GM21825 (cell line): ENCODE results near the gene COMMD2.

Source experiments
- ATAC-seq: cut with Tn5 transposase; IDR thresholded peaks from one replicate; pipeline ENCODE4 v1.9.1; 2021; ENCODE audit warnings: mild to moderate bottlenecking, moderate library complexity; ENCODE audit not compliant: unreplicated experiment

Gene COMMD2

DNA sequence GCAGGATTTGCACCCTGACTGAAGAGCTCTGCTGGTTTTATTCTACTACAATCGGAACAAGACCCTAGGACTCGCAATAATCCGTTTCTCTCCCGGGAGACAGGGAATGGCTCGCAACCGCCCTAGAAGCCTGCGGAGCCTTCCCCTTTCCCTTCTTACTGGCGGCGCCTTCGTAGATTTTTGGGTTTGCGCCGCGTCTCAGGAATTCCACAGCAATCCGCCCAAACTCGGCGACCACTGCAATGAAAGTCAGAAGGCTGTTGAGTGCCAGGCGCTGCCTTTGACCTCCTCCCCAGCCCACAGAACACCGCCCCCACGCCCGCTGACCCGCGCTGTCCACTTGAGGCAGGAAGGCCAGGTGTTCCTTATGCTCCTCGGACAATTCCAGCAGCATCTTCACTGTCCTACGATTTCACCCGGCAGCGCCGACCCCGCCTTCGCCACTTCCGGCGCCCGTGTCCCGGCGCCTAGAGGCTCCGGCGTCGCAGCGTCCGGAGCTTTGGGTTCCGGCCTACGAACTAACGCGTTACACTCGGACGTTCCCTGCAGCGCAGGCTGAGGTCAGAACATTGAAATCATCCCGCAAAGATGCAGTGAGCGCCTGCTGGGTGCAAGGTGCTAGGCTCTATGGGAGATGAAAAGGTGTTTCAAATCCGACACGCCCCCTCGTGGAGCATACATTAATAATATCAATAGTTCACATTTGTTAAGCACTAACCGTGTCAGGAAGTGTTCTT lies at the start of gene COMMD2:
COMMD2 (minus strand) TSS at position 439 of the 737 bp plus-strand sequence; CDS start at position 394, 45 bp downstream.
- ATAC-seq = peak; percentile 98

DNA sequence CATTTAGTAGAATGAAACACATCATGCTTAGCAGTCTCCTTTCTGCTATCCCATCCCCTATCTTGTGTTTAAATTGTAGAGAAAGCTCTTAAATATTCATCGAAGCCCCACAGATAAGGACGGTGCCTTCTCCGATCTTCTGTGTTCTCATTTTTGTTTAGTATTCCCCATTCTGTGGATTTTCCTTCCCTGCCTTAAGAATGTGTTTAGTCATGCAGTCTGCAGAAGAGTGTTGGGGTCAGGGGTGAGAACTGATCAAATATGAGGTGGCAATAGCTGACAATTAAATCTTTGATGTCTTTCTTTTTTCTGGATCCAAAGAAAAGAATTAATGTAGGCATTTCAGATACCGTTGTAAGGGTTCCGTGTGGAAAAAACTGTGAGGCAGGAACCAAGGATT lies 49.4 kb upstream of the COMMD2 start:
- ATAC-seq = no peak

DNA sequence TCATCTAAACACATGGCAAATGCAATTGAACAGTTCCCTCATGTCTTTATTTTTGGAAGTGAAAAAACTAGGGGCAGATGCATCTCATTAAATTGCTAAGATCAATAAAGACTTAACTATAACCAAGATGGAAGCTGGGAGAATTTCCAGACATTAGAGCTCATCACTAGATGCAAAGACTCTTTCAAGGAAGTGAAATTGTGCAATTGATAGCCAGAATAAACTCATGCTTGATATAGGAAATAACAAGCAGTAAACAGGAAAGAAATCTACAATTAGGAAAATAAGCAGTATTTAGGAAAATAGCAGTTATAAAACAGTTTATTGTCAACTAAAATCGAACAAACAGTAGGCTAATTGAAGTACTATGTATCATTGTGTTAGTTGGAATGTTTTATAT lies 48.9 kb upstream of the COMMD2 start:
- ATAC-seq = no peak

DNA sequence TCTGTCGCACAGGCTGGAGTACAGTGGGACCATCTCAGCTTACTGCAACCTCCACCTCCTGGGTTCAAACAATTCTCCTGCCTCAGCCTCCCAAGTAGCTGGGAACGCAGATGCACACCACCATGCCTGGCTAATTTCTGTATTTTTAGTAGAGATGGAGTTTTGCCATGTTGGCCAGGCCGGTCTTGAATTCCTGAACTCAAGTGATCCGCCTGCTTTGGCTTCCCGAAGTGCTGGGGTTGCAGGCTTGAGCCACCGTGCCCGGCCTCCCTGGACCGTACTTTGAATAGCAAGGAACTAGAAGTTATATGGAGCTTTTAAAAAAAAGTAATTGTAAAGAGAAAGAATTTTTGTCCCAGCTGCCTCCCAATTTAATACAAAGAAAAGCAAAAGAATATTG lies 48.4 kb upstream of the COMMD2 start:
- ATAC-seq = no peak

DNA sequence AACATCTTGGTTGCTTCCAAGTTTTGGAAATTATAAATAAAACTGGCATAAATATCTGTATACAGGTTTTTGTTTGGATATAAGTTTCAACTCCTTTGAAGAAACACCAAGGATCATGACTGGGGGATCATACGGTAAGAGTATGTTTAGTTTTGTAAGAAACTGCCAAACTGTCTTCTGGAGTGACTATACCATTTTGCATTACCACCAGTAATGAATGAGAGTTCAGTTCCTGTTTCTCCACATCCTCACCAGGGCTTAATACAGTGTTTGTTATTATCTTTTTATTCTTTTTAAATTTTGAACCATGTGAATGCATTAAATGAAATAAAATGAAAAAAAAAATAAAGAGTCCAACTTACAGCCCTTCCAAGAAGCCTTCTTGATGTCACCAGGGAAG lies 43.7 kb upstream of the COMMD2 start:
- ATAC-seq = no peak

DNA sequence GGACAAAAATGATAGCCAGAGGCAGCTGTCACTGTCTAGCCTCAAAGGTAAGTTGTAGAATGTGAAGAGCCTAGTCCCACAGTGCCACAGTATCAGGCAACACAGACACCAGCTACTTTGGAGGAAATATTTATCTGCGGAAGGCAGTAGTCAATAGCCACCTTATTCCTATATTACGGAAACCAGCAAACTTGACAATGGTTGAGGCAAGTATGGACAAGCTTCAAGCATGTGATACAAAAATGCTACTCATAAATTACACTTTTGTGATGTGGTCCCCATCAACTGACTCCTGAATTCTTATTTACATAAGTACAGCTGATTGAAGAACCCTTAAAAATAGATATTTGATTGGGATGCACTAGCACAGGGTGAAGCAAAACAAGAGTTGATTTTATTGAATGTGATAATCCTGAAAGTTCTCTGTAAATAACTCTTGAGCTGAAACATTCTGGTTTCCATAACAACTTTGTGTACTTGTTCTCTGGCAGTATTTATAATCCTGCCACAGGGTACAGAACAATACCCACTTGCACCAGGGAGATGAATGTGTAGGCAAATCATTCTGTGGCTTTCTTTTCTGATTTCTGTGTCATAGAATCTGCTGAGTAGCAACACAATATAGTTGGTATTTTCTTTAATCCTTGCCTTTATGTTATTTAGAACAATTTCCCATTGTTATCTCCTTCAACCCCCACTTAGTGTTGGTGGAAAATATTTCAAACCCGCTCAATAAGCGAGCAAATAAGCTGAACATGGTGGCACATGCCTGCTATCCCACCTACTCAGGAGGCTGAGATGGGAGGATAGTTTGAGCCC lies 40.4 kb upstream of the COMMD2 start, which contains the start of gene ANKUB1:
ANKUB1 (minus strand) TSS at position 103 of the 819 bp plus-strand sequence. CDS start 188 bp downstream, outside the sequence.
- ATAC-seq = no peak

DNA sequence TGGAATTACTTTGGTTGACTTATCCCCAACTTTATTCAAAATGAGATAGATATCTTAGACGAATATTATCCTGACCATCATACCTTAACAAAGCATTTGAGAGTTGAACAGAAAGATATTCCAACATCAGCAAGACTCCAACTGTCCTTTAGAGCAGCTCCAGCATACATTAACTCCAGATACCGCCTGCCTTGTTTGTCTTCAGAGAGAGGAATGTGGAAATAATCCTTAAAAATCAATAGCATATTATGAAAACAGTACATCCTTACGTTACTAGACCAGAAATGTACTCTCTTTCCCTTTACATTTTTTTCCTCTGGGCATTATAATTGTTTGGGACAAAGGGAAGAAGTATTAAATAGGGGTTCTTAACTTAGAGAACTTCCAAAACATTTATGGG lies 38.4 kb upstream of the COMMD2 start:
- no peak for ATAC-seq

DNA sequence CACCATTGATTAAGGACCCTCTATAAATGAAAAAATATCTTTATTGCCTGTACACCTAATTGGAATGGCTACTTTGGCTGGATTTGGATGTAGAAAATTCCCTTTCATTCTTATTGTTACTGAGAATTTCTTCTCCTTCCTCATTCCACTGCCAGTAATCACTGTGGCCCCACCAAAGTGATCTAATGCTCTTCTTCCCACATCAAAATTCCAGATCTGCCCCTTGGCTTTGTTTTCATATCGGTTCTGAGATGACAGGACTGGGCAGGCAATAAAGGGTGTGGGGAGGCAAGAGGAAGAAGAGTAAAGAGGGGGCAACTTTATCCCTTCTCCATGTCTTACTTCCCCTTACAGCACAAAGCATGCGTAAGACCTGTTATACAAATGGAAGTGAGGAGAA lies 38.0 kb upstream of the COMMD2 start:
- no peak for ATAC-seq

DNA sequence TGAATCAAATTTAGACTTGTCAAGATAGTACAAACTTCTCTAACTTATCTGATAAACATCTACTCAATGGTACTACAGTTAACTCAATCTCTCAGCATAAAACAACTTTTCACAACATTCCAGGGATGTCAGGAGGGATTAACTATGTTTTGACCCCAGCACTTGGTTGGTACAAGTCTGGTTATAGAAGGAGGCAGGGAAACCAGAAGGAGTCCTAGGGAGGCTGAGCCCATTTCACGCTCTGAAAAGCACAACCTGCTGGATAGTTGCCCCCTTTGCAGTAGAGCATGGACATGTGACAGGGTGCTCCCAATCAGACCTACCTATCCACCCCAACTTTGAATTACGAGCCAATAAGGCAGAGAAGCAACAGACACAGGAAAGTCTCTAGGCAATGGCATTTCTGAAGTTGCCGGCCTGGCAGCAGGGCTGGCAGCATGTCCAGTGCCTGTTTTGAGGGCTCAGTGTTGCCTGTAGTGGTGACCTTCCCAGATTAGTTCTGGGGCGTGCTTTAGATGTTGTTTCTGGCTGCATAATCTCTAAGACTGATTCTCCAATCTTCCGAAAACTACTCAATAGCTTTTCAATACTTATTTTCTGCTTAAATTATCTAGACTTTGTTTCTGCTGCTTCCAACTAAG lies 31.9 kb upstream of the COMMD2 start:
- ATAC-seq = no peak

DNA sequence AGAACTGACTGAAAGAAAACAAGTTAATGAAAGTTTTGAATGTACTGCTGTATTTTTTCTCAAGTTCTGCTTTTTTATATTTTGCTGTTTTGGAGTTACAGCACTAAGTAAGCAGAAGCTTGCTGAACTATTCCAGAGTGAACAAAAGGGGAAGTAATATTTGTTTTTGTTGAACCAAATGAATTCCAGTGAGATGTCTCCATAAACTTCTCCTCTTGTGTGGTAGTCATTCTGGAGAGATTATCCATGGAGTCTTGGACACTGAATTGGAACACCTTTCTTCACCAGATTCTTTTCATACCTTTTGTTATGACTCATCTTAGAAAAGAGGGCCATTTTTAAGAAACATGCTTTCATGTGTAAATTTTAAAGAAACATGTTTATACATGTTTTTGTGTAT lies 31.3 kb upstream of the COMMD2 start:
- no peak for ATAC-seq

DNA sequence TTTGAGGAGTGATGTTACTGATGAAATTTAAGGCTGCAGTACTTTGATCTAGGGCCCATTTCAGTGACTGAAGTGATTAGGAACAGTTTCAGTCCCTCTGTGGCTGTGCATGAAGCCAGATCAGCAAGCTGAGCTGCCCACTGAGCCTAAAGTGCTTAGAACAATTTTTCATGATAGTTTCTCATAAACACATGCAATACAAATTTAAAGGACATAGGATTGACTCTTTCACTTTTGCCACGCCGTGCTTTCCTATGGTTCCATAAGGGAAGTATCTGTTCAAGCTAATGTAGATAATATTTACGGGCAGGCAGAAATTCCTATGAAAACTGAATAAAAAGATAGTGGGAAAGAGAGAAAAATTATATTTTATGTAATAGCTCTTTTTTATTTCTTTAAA lies 29.5 kb upstream of the COMMD2 start:
- no peak for ATAC-seq

DNA sequence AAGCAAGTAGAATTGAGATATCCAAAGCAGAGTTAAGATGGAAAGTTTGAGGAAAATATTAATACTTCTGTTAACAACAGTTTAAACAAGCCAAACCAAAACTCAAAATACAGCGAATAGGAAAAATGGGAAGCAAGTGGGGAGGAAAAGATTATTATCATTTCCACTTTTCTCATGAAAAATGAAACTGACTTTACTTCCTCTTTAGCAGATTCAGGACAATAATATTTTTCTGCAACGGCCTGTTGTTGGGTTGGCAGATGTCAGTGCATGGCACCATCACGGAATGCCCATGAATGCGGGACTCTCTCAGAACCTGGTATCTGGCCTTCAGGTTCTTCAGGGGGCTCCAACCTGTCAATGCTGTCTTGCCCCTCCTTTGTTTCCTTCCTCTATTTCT lies 28.9 kb upstream of the COMMD2 start:
- ATAC-seq = no peak

DNA sequence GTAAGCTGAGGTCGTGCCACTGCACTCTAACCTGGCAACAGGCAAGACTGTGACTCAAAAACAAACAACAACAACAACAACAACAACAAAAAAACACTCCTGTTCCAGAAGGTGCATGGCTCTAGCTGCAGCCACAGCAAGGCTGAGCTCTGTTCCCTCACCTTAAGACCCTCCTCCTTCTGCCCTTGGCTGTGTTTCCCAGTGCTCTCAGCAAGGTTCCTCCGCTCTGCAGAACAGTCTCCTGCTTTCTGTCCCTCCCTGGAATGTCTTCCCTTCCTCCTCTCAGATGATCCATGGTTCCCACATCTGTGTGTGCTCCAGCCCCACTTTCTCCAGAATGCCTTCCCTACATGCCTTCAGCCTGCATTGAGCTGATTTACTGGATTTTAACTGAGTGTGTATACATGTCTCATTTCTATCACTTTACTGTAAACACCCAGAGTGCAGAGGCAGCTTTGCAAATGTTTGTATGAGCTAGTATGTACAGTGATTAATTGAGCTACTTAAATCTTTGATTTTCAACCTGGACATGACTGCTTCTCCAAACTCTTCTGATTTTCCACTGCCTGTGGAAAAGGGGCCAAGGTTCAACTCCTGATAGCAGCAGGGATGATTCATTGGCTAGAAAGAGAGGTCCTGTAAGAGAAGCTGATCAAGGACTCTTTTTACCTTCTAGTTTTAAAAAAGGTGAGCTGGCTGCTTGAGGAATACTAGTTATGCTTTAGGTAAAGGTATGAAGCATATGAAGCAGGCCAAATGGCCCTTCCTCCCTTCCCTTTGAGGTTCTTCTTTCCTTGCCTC lies 25.3 kb upstream of the COMMD2 start:
- no peak for ATAC-seq

DNA sequence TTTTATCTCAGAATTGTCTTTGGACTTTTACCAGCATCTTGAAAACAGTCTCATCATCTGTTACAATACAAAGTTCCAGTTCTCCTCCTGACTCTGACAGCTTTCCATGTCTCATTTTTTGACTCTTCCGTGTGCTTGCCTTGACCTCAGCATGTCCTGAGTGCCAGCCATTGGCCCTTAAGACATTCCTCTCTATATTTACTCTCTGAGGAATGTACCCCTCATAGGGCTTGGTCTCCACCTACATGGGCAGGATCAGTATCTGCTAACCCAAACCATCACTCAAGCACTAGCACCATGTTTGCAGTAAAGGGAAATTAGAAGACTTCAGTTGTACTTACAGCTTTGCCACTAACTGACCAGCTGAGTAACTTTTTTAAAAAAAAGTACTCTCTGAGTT lies 23.9 kb upstream of the COMMD2 start:
- ATAC-seq = no peak

DNA sequence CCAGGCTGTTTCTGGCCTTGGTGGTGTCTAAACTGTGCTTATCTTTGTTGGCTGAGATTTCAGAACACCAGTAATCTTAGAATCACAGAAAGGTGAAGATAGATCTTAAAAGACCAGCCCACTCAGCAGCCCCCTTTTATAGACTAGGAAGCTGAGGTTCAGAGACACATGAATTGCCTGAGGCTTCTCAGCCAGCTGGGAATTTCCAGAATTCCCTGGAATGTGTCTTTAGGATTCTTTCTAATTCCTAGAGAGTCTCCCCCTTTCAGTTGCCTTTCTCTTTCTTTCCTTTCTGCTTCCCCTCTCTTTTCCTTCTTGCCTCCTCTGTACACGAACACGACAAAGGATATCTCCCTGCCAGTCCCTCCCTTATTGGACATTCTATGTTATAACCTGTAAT lies 20.6 kb upstream of the COMMD2 start:
- ATAC-seq = no peak

DNA sequence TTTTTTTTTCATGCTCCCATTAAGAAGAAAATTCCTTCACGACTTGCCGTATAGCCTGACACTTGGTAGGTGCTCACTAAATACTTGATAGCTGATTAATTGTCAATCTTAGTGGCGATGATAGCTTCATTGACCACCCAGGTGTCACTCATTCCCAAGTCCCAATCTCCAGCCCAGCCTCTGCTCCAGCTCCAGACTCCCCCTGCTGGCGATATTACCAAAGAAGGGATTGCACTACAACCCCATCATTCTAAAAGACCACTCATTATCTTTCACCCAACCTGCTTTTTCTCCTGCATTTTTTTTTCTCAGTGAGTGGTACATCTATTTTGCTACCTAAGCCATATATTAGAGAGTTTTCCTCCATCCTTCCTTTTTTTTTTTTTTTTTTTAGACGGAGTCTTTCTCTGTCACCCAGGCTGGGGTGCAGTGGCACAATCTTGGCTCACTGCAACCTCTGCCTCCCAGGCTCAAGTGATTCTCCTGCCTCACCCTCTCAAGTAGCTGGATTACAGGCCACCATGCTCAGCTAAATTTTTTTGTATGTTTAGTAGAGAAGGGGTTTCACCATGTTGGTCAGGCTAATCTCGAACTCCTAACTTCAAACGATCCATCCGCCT lies 19.5 kb upstream of the COMMD2 start:
- peak; percentile 57 for ATAC-seq

DNA sequence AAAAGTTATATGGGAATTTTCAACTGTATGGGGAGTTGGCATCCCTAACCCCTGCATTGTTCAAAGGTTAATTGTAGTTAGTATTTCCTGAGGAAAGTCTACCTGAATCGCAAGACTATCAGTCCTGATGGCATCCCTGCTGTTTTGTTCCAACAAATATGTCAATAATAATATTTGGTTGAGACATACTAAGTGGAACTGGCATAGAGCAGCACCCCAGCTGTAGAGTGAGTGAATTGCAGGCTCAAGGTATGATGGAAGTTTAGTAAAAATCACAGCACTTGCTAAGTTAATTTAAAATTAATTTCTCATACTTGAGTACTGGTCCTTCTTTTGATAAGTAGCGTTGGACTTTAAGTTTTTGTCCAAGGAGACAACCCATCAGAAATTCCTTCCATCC lies 18.0 kb upstream of the COMMD2 start:
- no peak for ATAC-seq

DNA sequence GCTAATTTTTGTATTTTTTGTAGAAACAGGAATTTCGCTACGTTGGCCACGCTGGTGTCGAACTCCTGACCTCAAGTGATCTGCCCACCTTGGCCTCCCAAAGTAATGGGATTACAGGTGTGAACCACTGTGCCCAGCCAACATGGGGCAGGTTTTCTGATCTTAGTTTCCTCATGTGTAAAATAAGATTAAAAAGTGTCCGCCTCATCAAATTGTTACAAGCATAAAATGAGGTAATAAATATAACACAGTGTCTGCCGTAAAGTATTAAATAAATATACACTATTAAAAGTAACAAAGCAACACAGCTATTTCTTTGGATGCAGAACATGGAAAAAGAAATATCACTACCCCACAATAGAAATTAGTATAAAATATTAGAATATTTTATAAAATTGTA lies 16.4 kb upstream of the COMMD2 start:
- ATAC-seq = no peak

DNA sequence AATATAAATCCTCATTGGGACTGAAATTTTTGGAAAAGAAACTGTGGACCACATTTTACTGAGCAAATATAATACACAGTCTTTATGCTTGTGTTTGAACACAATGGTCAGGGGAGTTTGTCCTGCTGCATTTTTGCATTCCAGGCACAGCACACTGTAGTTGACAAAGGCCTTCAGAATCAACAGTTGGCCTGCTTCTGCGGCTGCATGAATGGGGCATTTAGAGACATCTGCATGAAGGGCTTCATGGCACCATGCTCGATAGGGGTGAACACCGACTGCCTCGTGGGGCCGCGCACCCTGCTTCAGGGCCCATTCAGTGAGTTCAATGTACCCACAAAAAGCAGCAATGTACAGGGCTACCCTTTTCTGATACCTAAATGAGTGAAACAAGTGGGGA lies 15.4 kb upstream of the COMMD2 start:
- no peak for ATAC-seq

DNA sequence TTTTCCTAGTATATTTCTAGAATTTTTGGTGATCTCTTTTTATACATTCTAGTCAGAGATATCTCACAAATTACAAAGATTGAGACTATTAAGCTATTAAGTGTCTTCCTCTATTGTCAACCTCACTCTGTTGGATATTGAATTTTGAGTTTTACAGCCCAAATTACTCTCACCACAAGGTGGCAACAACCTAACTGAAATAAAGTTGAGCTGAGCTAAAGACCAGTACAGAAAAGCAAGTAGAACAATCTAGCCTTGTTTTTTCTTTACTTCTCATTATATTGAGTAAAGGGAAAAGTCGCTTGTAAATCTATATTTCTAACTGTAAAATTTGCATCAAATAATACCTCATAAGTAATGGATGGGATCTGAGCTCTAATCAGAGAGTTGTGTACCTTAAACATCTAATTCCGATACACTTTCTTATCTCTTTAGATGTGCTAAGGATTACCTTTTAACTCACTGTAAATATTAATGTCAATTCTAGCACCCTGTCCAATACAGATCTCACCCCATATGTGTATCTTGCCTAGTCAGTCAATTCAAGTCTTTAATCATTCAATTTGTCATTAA lies 13.6 kb upstream of the COMMD2 start:
- ATAC-seq = no peak
